HL-60 (cell line): ENCODE measurements around the gene NEK5.
"Not testable (repeated sequence)": the region's sequence is repeated elsewhere in the genome, so short reads cannot be mapped to it uniquely, and the experiment has no call there.

ENCODE experiments used
- DNase-seq, 2 experiments: peaks; one replicate each; pipeline ENCODE4 v3.0.0-alpha.2; 2010 to 2020; ENCODE audit warnings: low read depth in 1 of 2, low spot score in 1 of 2
- H3K27ac ChIP-seq: fragments of 250-450 bp; sonication (Bioruptor Pico); replicated peaks from 2 replicates; pipeline ENCODE4 v1.5.1; 2020; ENCODE audit warnings: mild to moderate bottlenecking, moderate library complexity
- H3K27me3 ChIP-seq: fragments of 250-450 bp; sonication (Bioruptor Pico); 2 replicates; pipeline ENCODE4 v1.5.1; 2021; ENCODE audit warnings: mild to moderate bottlenecking, moderate library complexity; ENCODE audit not compliant: insufficient read depth, poor library complexity, severe bottlenecking
- H3K4me3 ChIP-seq: replicated peaks from 2 replicates; pipeline ENCODE4 v1.5.1; 2011; ENCODE audit warnings: mild to moderate bottlenecking, control low read depth, low read length; ENCODE audit not compliant: insufficient read depth
- GABPA ChIP-seq: IDR thresholded peaks from 2 replicates; pipeline ENCODE4 v1.6.1; 2012; ENCODE audit warnings: low read depth
- POLR2AphosphoS5 ChIP-seq: IDR thresholded peaks from 2 replicates; pipeline ENCODE4 v1.6.1; 2012; ENCODE audit warnings: low read depth
- REST ChIP-seq: IDR thresholded peaks from 2 replicates; pipeline ENCODE4 v1.6.1; 2012; ENCODE audit warnings: low read depth; ENCODE audit not compliant: insufficient replicate concordance
- SPI1 ChIP-seq: IDR thresholded peaks from 2 replicates; pipeline ENCODE4 v1.6.1; 2012; ENCODE audit warnings: low read depth, mild to moderate bottlenecking, borderline replicate concordance
- long read RNA-seq: library from polyadenylated mRNA; unstranded; transcript quantifications from one replicate; pipeline ENCODE4 v2.0.0, GENCODE V29; 2020
- TF ChIP-seq, protein P1 (sequence below): IDR thresholded peaks from one replicate; pipeline ENCODE4 v1.5.1; 2011; ENCODE audit warnings: low read length, control low read depth, inconsistent platforms; ENCODE audit not compliant: insufficient read depth

The NEK5 gene
- long read RNA-seq, partial matches to known transcripts = 0 of 11 reads
- long read RNA-seq, other reads (novel, unspliced or antisense) = 11 of 11 reads

DNA sequence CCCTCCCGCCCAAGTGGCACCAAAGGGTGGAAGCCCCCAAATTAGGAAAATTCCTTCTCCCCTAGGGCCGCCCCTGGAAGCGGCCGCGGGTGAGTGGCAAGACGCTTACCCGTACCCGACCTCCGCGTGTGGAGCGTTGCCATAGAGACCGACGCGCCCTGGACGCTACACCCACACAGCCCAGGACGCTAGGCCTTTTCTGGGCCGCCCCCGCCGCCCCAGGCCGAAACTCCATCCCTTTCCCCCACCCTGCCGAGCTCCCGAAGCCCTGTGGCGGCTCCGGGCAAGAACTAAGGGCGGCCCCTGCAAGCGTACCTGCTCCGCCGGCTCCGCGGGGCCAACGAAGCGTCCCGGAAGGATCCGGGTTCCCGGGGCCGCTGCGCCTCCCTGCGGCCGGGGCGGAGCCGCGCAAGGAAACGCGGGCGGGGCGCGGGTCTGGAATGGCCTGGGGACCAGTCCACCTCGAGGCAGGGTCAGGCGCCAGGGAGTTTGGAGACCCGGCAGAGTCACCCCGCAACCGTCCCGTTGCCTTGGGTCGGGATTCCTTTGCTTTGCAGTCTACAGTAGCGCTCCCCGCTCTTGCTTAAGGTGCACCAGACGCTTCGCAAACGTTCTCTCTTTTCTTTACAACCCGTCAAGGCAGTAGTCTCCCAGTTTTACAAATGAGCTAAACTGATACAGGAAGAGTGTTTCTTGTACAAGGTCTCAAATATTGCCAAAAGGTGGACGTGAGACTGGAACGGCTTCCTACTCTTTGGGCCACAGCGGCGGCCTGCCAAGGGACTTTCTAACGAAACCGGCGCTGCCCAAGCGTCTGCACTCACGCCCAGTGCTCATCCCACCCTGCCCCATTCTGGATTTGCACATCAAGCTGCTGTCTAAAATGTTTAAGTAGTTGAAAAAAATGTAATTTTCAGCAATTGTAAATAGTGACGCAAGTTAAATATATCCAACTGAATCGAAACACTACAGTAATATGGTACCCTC lies at the start of gene NEK5:
TSS of gene NEK5 (minus strand) at position 360 of the 987 bp plus-strand sequence. CDS start 1,591 bp downstream, outside the sequence.
- peak within 1 kb of the TSS; percentile 68 for H3K4me3 ChIP-seq
- DNase-seq = peak; percentile 13 to 61
- TF ChIP-seq, protein P1, sequence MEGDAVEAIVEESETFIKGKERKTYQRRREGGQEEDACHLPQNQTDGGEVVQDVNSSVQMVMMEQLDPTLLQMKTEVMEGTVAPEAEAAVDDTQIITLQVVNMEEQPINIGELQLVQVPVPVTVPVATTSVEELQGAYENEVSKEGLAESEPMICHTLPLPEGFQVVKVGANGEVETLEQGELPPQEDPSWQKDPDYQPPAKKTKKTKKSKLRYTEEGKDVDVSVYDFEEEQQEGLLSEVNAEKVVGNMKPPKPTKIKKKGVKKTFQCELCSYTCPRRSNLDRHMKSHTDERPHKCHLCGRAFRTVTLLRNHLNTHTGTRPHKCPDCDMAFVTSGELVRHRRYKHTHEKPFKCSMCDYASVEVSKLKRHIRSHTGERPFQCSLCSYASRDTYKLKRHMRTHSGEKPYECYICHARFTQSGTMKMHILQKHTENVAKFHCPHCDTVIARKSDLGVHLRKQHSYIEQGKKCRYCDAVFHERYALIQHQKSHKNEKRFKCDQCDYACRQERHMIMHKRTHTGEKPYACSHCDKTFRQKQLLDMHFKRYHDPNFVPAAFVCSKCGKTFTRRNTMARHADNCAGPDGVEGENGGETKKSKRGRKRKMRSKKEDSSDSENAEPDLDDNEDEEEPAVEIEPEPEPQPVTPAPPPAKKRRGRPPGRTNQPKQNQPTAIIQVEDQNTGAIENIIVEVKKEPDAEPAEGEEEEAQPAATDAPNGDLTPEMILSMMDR = peak; percentile 13
- TF ChIP-seq SPI1 = no peak
- TF ChIP-seq POLR2AphosphoS5 = no peak
- TF ChIP-seq REST = no peak
- TF ChIP-seq GABPA = no peak
- no peaks in the 10 kb centered on the region for H3K27me3 ChIP-seq
- H3K27ac ChIP-seq = peak within 1 kb of the TSS; percentile 26; the same call in 1 of the 2 replicates

DNA sequence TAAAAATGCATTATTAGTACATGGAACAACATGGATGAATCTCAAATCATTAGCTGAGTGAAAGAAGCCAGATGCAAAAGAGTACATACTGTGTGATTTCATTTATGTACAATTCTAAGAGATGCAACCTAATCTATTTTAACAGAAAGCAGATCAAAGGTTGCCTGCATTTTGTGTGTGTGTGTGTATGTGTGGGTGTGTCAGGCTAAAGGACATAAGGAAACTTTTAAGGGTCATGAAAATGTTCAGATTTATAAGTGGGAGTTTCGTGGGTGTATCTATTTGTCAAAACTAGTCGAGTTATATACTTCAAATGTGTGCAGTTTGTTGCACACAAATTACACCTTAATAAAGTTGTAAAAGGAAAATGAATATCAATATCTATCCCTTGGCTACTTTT lies 48.4 kb upstream of the NEK5 start:
- H3K27ac ChIP-seq = no peak overlapping the region
- TF ChIP-seq GABPA (no peak), REST (no peak)
- H3K4me3 ChIP-seq = no peak overlapping the region
- DNase-seq = no peak
- H3K27me3 ChIP-seq = no peaks in the 10 kb centered on the region

GRCh38 chr13:52173970-52174369 lies 45.1 kb upstream of the NEK5 start:
- not testable (repeated sequence) for H3K27me3 ChIP-seq, H3K27ac ChIP-seq, H3K4me3 ChIP-seq
- TF ChIP-seq POLR2AphosphoS5 (peak; percentile 65; the same call in 1 of the 2 replicates), SPI1 (peak; percentile 84)
- DNase-seq = peak in 1 of 2 experiments; percentile 60

DNA sequence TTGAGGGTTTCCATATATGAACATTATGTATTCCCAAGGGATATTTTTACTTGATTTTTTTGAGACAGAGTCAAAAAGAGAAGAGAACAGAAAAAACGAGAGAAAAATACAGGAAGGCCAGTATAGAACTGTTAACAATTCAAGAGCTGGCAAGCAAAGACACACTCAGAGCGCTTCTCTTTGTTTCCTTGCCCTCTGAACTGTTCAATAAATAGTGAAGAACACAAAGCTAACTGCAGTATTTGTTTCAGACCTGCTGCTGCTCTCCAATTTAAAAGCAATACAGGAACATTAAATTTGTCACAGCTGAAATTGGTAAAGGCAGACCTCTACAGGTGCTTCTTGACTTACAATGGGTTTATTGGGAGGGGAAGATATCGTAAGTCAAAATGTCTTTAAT lies 44.5 kb upstream of the NEK5 start:
- no peak for DNase-seq
- Histone ChIP-seq H3K4me3 (no peak overlapping the region), H3K27me3 (no peaks in the 10 kb centered on the region), H3K27ac (no peak overlapping the region)
- no peak for TF ChIP-seq REST
- no peak for TF ChIP-seq SPI1
- no peak for TF ChIP-seq POLR2AphosphoS5
- TF ChIP-seq GABPA = no peak
- TF ChIP-seq, protein P1 = no peak

DNA sequence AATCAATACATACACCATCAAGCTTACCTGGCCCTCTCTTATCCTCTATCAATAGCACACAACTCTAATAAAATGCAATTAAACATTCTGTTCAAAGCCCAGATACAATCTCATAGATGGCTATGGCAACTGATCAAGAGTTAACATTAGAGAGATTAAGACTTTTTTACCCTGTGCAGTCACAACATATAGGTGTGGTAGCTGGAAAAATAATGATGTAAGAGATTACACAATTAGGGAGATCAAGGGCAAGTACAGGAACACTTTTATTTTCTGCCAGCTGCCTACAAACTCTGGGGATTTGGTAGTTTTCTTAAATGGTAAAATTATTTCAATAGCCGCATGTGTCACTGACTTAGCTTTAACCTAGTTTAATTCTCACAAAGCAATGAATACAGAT lies 42.8 kb upstream of the NEK5 start:
- DNase-seq, H3K27me3 ChIP-seq, H3K27ac ChIP-seq, H3K4me3 ChIP-seq: not testable (repeated sequence)

GRCh38 chr13:52170828-52171391 lies 42.0 kb upstream of the NEK5 start:
- not testable (repeated sequence) for H3K27me3 ChIP-seq, H3K4me3 ChIP-seq, H3K27ac ChIP-seq, DNase-seq
